H9 (cell line): ENCODE data around the gene ERCC6L2. TPM values are rescaled to one million over a fixed set of nuclear protein-coding genes. Genes with fewer than 3 reads are reported as not detected.

ENCODE experiments used
- DNase-seq: peaks from one replicate; pipeline ENCODE4 v3.0.0-alpha.2; 2017
- H2AFZ ChIP-seq: one replicate; pipeline ENCODE4 v1.6.1; 2013; ENCODE audit warnings: mild to moderate bottlenecking, low read length, control low read depth, moderate library complexity
- H2AK5ac ChIP-seq: 2 replicates; pipeline ENCODE4 v1.6.1; 2013; ENCODE audit warnings: low read length, control low read depth, mixed read lengths; ENCODE audit not compliant: insufficient read length
- H2BK120ac ChIP-seq: one replicate; pipeline ENCODE4 v1.6.1; 2013; ENCODE audit warnings: low read depth, mild to moderate bottlenecking, low read length, control low read depth, inconsistent platforms; ENCODE audit not compliant: poor library complexity, severe bottlenecking
- H2BK12ac ChIP-seq: 2 replicates; pipeline ENCODE4 v1.6.1; 2013; ENCODE audit warnings: low read length, control low read depth, mixed read lengths, low read depth; ENCODE audit not compliant: insufficient read length
- H2BK15ac ChIP-seq: 2 replicates; pipeline ENCODE4 v1.6.1; 2013; ENCODE audit warnings: low read depth, low read length, control low read depth
- H2BK20ac ChIP-seq: one replicate; pipeline ENCODE4 v1.6.1; 2013; ENCODE audit warnings: low read depth, mild to moderate bottlenecking, low read length, control low read depth, inconsistent platforms; ENCODE audit not compliant: poor library complexity, severe bottlenecking
- H2BK5ac ChIP-seq: 2 replicates; pipeline ENCODE4 v1.6.1; 2013; ENCODE audit warnings: low read length, control low read depth, mixed read lengths; ENCODE audit not compliant: insufficient read length
- H3K14ac ChIP-seq: 2 replicates; pipeline ENCODE4 v1.6.1; 2013; ENCODE audit warnings: low read length, control low read depth; ENCODE audit not compliant: insufficient read depth
- H3K18ac ChIP-seq: 2 replicates; pipeline ENCODE4 v1.6.1; 2013; ENCODE audit warnings: low read depth, mild to moderate bottlenecking, mixed read lengths, low read length, control low read depth; ENCODE audit not compliant: insufficient read length
- H3K23ac ChIP-seq: 2 replicates; pipeline ENCODE4 v1.6.1; 2013; ENCODE audit warnings: low read length, control low read depth, mixed read lengths, low read depth; ENCODE audit not compliant: insufficient read length
- H3K23me2 ChIP-seq: 2 replicates; pipeline ENCODE4 v1.6.1; 2013; ENCODE audit warnings: low read depth, mild to moderate bottlenecking, mixed read lengths, low read length, control low read depth; ENCODE audit not compliant: insufficient read length, poor library complexity, severe bottlenecking
- H3K27ac ChIP-seq: 2 replicates; pipeline ENCODE4 v1.5.1; 2013; ENCODE audit warnings: low read length, control low read depth, mixed read lengths, low read depth; ENCODE audit not compliant: insufficient read length
- H3K27me3 ChIP-seq: 2 replicates; pipeline ENCODE4 v1.6.1; 2013; ENCODE audit warnings: low read length, control low read depth, inconsistent platforms; ENCODE audit not compliant: insufficient read depth
- H3K4ac ChIP-seq: 2 replicates; pipeline ENCODE4 v1.6.1; 2013; ENCODE audit warnings: low read depth, mild to moderate bottlenecking, control low read depth, inconsistent platforms, low read length, moderate library complexity
- H3K4me1 ChIP-seq: 2 replicates; pipeline ENCODE4 v1.6.1; 2013; ENCODE audit warnings: low read length, control low read depth, inconsistent platforms; ENCODE audit not compliant: insufficient read depth
- H3K4me2 ChIP-seq: 2 replicates; pipeline ENCODE4 v1.6.1; 2013; ENCODE audit warnings: low read length, control low read depth, mixed read lengths; ENCODE audit not compliant: insufficient read length, insufficient read depth
- H3K56ac ChIP-seq: 2 replicates; pipeline ENCODE4 v1.6.1; 2013; ENCODE audit warnings: low read depth, mild to moderate bottlenecking, mixed read lengths, low read length, control low read depth; ENCODE audit not compliant: insufficient read length
- H3K79me1 ChIP-seq: 2 replicates; pipeline ENCODE4 v1.6.1; 2013; ENCODE audit warnings: low read depth, mild to moderate bottlenecking, moderate library complexity, low read length, control low read depth, inconsistent platforms; ENCODE audit not compliant: insufficient read depth, poor library complexity, severe bottlenecking
- H3K79me2 ChIP-seq: 2 replicates; pipeline ENCODE4 v1.6.1; 2013; ENCODE audit warnings: low read length, control low read depth, inconsistent platforms; ENCODE audit not compliant: insufficient read depth
- H3K9ac ChIP-seq: 2 replicates; pipeline ENCODE4 v1.6.1; 2013; ENCODE audit warnings: low read length, control low read depth, mixed read lengths; ENCODE audit not compliant: insufficient read length; ENCODE audit errors: extremely low read depth
- H3K9me3 ChIP-seq: one replicate; pipeline ENCODE4 v1.6.1; 2013; ENCODE audit warnings: low read depth, low read length, inconsistent platforms; ENCODE audit not compliant: control insufficient read depth
- H3T11ph ChIP-seq: one replicate; pipeline ENCODE4 v1.6.1; 2013; ENCODE audit warnings: mild to moderate bottlenecking, low read length, control low read depth, inconsistent platforms
- H4K20me1 ChIP-seq: one replicate; pipeline ENCODE4 v1.6.1; 2013; ENCODE audit not compliant: control insufficient read depth, insufficient read length, insufficient read depth
- H4K5ac ChIP-seq: 2 replicates; pipeline ENCODE4 v1.6.1; 2013; ENCODE audit warnings: low read depth, mild to moderate bottlenecking, mixed read lengths, low read length, control low read depth; ENCODE audit not compliant: insufficient read length
- H4K8ac ChIP-seq: replicated peaks from 2 replicates; pipeline ENCODE4 v1.6.1; 2013; ENCODE audit warnings: low read length, control low read depth, mixed read lengths, low read depth; ENCODE audit not compliant: insufficient read length
- H4K91ac ChIP-seq: 2 replicates; pipeline ENCODE4 v1.6.1; 2013; ENCODE audit warnings: low read depth, mild to moderate bottlenecking, moderate library complexity, mixed read lengths, low read length, control low read depth; ENCODE audit not compliant: insufficient read length
- H3K27ac Mint-ChIP-seq, 3 experiments: 2 replicates in 2 of 3; 3 replicates in 1 of 3; pipeline ENCODE4 v1.8.0; 2020 to 2021; ENCODE audit warnings: mixed read lengths in 3 of 3, mild to moderate bottlenecking in 1 of 3, moderate library complexity in 1 of 3
- H3K27me3 Mint-ChIP-seq: 2 replicates; pipeline ENCODE4 v1.8.0; 2021; ENCODE audit warnings: low read depth, mild to moderate bottlenecking, moderate library complexity, mixed read lengths
- H3K36me3 Mint-ChIP-seq, 3 experiments: 2 replicates in 2 of 3; 3 replicates in 1 of 3; pipeline ENCODE4 v1.8.0; 2020 to 2021; ENCODE audit warnings: low read depth in 3 of 3, mixed read lengths in 3 of 3; ENCODE audit not compliant: insufficient read depth in 1 of 3
- H3K4me1 Mint-ChIP-seq, 2 experiments: 2 replicates each; pipeline ENCODE4 v1.8.0; 2020; ENCODE audit warnings: mixed read lengths in 2 of 2
- H3K4me3 Mint-ChIP-seq, 2 experiments: 2 replicates in 1 of 2; 3 replicates in 1 of 2; pipeline ENCODE4 v1.8.0; 2020 to 2021; ENCODE audit warnings: mild to moderate bottlenecking in 2 of 2, mixed read lengths in 2 of 2, moderate library complexity in 1 of 2
- H3K9me3 Mint-ChIP-seq, 2 experiments: 2 replicates in 1 of 2; 3 replicates in 1 of 2; pipeline ENCODE4 v1.8.0; 2020; ENCODE audit warnings: mild to moderate bottlenecking in 2 of 2, mixed read lengths in 2 of 2, moderate library complexity in 1 of 2
- WGBS: extraction: QIAGEN DNeasy Blood & Tissue Kit; methylation state at CpG from one replicate; pipeline ENCODE4 v1.1.7; 2013; ENCODE audit warnings: missing lambda C conversion rate, low lambda C conversion rate, mixed read lengths; ENCODE audit not compliant: insufficient read length; ENCODE audit errors: extremely low coverage; 5-methylcytosine and 5-hydroxymethylcytosine counted together
- total RNA-seq: library from RNA; stranded (reverse); gene quantifications from 2 replicates; pipeline ENCODE4 v1.2.1, GENCODE V29; 2021
- TF ChIP-seq, protein P1 (sequence below): fragments of 200-600 bp; sonication (generic); conservative IDR thresholded peaks from 3 replicates; pipeline ENCODE4 v1.8.0; 2021; ENCODE audit warnings: antibody characterized with exemption, mild to moderate bottlenecking

Gene ERCC6L2
- total RNA-seq, 1 experiment from 2014 or later: 57.7 TPM

- Histone ChIP-seq H3T11ph (no peak overlapping the region), H3K4me2 (no peak overlapping the region), H3K14ac (no peak overlapping the region), H2BK12ac (no peak overlapping the region), H2BK120ac (no peak overlapping the region), H3K9me3 (no peaks in the 10 kb centered on the region), H3K27me3 (no peaks in the 10 kb centered on the region), H4K8ac (no peak overlapping the region), H3K27ac (no peak overlapping the region), H4K20me1 (no peaks in the 10 kb centered on the region), H3K23ac (no peak overlapping the region), H3K18ac (no peak overlapping the region), H3K79me1 (no peaks in the 10 kb centered on the region), H3K56ac (no peak overlapping the region), H2BK5ac (no peak overlapping the region), H3K4ac (no peak overlapping the region), H2BK20ac (no peak overlapping the region), H2AFZ (no peak overlapping the region), H3K79me2 (no peaks in the 10 kb centered on the region), H4K5ac (no peak overlapping the region), H3K4me1 (0 out of 2 replicates have a peak, but pooled peaks cover 2% of the 10 kb centered on the region), H3K23me2 (no peaks in the 10 kb centered on the region), H4K91ac (no peak overlapping the region), H2AK5ac (no peak overlapping the region), H2BK15ac (no peak overlapping the region), H3K9ac (no peak overlapping the region)
- Mint-ChIP-seq H3K27me3 (no peaks in the 10 kb centered on the region), H3K36me3 (peaks cover 9 to 22% (median 21%) of the 10 kb centered on the region in 3 experiments; a peak in 6 of 7 replicates), H3K4me1 (peaks cover 2 to 11% of the 10 kb centered on the region in 2 experiments; a peak in 2 of 4 replicates), H3K27ac (no peak overlapping the region), H3K4me3 (no peak overlapping the region), H3K9me3 (no peaks in the 10 kb centered on the region; a peak in 1 of 5 replicates)
- WGBS: no CpG with 5 or more reads among the region's 1 CpG
- no peak for DNase-seq
- TF ChIP-seq, protein P1, sequence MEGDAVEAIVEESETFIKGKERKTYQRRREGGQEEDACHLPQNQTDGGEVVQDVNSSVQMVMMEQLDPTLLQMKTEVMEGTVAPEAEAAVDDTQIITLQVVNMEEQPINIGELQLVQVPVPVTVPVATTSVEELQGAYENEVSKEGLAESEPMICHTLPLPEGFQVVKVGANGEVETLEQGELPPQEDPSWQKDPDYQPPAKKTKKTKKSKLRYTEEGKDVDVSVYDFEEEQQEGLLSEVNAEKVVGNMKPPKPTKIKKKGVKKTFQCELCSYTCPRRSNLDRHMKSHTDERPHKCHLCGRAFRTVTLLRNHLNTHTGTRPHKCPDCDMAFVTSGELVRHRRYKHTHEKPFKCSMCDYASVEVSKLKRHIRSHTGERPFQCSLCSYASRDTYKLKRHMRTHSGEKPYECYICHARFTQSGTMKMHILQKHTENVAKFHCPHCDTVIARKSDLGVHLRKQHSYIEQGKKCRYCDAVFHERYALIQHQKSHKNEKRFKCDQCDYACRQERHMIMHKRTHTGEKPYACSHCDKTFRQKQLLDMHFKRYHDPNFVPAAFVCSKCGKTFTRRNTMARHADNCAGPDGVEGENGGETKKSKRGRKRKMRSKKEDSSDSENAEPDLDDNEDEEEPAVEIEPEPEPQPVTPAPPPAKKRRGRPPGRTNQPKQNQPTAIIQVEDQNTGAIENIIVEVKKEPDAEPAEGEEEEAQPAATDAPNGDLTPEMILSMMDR: no peak
Measured at GRCh38 chr9:95977371-95977770, 101.9 kb downstream of the ERCC6L2 start.
